Mesendoderm (in vitro differentiated cells): ENCODE results near the gene PPFIA2.
A peak's percentile ranks its signal among the peaks of the same experiment; 100 is the strongest.

Experiments
- DNase-seq: peaks from one replicate; pipeline ENCODE4 v3.0.0; 2013
- H2AK5ac ChIP-seq: 2 replicates; pipeline ENCODE4 v1.6.1; 2013; ENCODE audit warnings: low read length, inconsistent platforms
- H2BK120ac ChIP-seq: 2 replicates; pipeline ENCODE4 v1.6.1; 2013; ENCODE audit warnings: low read depth, mild to moderate bottlenecking, low read length, moderate library complexity, mixed read lengths
- H2BK15ac ChIP-seq: replicated peaks from 2 replicates; pipeline ENCODE4 v1.6.1; 2013; ENCODE audit warnings: low read depth, mild to moderate bottlenecking, moderate library complexity
- H2BK5ac ChIP-seq: 2 replicates; pipeline ENCODE4 v1.6.1; 2013; ENCODE audit warnings: low read length, inconsistent platforms
- H3K18ac ChIP-seq: 2 replicates; pipeline ENCODE4 v1.6.1; 2013; ENCODE audit warnings: mild to moderate bottlenecking, low read length, mixed read lengths
- H3K23ac ChIP-seq: one replicate; pipeline ENCODE4 v1.6.1; 2013; ENCODE audit warnings: low read length
- H3K27ac ChIP-seq: 2 replicates; pipeline ENCODE4 v1.5.1; 2013; ENCODE audit warnings: low read depth, mild to moderate bottlenecking, inconsistent platforms, low read length, moderate library complexity
- H3K27me3 ChIP-seq: 2 replicates; pipeline ENCODE4 v1.6.1; 2013; ENCODE audit warnings: low read length, control low read depth, mild to moderate bottlenecking, inconsistent platforms; ENCODE audit not compliant: insufficient read depth, poor library complexity
- H3K36me3 ChIP-seq: 2 replicates; pipeline ENCODE4 v1.6.1; 2013; ENCODE audit warnings: low read length, inconsistent platforms; ENCODE audit not compliant: control insufficient read depth, insufficient read depth
- H3K4ac ChIP-seq: one replicate; pipeline ENCODE4 v1.6.1; 2013; ENCODE audit warnings: low read depth, mild to moderate bottlenecking, low read length, moderate library complexity
- H3K4me1 ChIP-seq: 2 replicates; pipeline ENCODE4 v1.6.1; 2013; ENCODE audit warnings: low read depth, low read length, inconsistent platforms; ENCODE audit not compliant: control insufficient read depth
- H3K4me2 ChIP-seq: 2 replicates; pipeline ENCODE4 v1.6.1; 2013; ENCODE audit warnings: low read length
- H3K4me3 ChIP-seq: 2 replicates; pipeline ENCODE4 v1.5.1; 2013; ENCODE audit warnings: mild to moderate bottlenecking, low read length
- H3K56ac ChIP-seq: one replicate; pipeline ENCODE4 v1.6.1; 2013; ENCODE audit warnings: low read length
- H3K79me1 ChIP-seq: 2 replicates; pipeline ENCODE4 v1.6.1; 2013; ENCODE audit warnings: low read length, inconsistent platforms
- H3K79me2 ChIP-seq: 2 replicates; pipeline ENCODE4 v1.6.1; 2013; ENCODE audit warnings: mild to moderate bottlenecking, low read length; ENCODE audit not compliant: control insufficient read depth, insufficient read depth
- H3K9ac ChIP-seq: 2 replicates; pipeline ENCODE4 v1.6.1; 2013; ENCODE audit warnings: low read length, inconsistent platforms
- H4K5ac ChIP-seq: one replicate; pipeline ENCODE4 v1.6.1; 2013; ENCODE audit warnings: low read length
- H4K8ac ChIP-seq: one replicate; pipeline ENCODE4 v1.6.1; 2013; ENCODE audit warnings: low read depth, mild to moderate bottlenecking, control low read depth, low read length, moderate library complexity
- WGBS: extraction: QIAGEN DNeasy Blood & Tissue Kit; methylation state at CpG from one replicate; pipeline ENCODE4 v1.1.7; 2013; ENCODE audit warnings: low lambda C conversion rate, missing lambda C conversion rate; ENCODE audit not compliant: insufficient coverage; ENCODE audit errors: extremely low coverage; 5-methylcytosine and 5-hydroxymethylcytosine counted together

The PPFIA2 gene

GRCh38 chr12:81465191-81465590 lies 294.0 kb downstream of the PPFIA2 start:
- H3K79me2 ChIP-seq = no peaks in the 10 kb centered on the region
- no peak overlapping the region for H3K23ac ChIP-seq
- no peak overlapping the region for H4K8ac ChIP-seq
- no peak overlapping the region for H2BK15ac ChIP-seq
- H3K79me1 ChIP-seq = no peaks in the 10 kb centered on the region
- no peaks in the 10 kb centered on the region for H3K27me3 ChIP-seq
- no peak overlapping the region for H3K4ac ChIP-seq
- H3K56ac ChIP-seq = no peak overlapping the region
- H3K18ac ChIP-seq = no peak overlapping the region
- H2BK120ac ChIP-seq = no peak overlapping the region
- no peaks in the 10 kb centered on the region for H3K36me3 ChIP-seq
- no peak overlapping the region for H3K4me3 ChIP-seq
- no peak overlapping the region for H4K5ac ChIP-seq
- WGBS = no CpG with 5 or more reads among the region's 3 CpGs
- no peak overlapping the region for H3K4me2 ChIP-seq
- H3K4me1 ChIP-seq = no peaks in the 10 kb centered on the region
- no peak for DNase-seq
- H3K27ac ChIP-seq = no peak overlapping the region
- no peak overlapping the region for H2AK5ac ChIP-seq
- H3K9ac ChIP-seq = no peak overlapping the region
- H2BK5ac ChIP-seq = no peak overlapping the region

GRCh38 chr12:81461163-81461562 lies 298.0 kb downstream of the PPFIA2 start:
- H3K23ac ChIP-seq = no peak overlapping the region
- no peak overlapping the region for H3K4me2 ChIP-seq
- no peak overlapping the region for H3K9ac ChIP-seq
- H3K27me3 ChIP-seq = no peaks in the 10 kb centered on the region
- H2AK5ac ChIP-seq = no peak overlapping the region
- H4K8ac ChIP-seq = no peak overlapping the region
- H3K18ac ChIP-seq = no peak overlapping the region
- H3K4ac ChIP-seq = no peak overlapping the region
- no peak overlapping the region for H3K56ac ChIP-seq
- no peak overlapping the region for H2BK5ac ChIP-seq
- no peaks in the 10 kb centered on the region for H3K4me1 ChIP-seq
- DNase-seq = peak; percentile 23
- no peak overlapping the region for H2BK15ac ChIP-seq
- H2BK120ac ChIP-seq = no peak overlapping the region
- H3K79me1 ChIP-seq = no peaks in the 10 kb centered on the region
- WGBS = no CpG with 5 or more reads among the region's 4 CpGs
- no peaks in the 10 kb centered on the region for H3K79me2 ChIP-seq
- H3K27ac ChIP-seq = no peak overlapping the region
- H3K36me3 ChIP-seq = no peaks in the 10 kb centered on the region
- H3K4me3 ChIP-seq = no peak overlapping the region
- no peak overlapping the region for H4K5ac ChIP-seq

DNA sequence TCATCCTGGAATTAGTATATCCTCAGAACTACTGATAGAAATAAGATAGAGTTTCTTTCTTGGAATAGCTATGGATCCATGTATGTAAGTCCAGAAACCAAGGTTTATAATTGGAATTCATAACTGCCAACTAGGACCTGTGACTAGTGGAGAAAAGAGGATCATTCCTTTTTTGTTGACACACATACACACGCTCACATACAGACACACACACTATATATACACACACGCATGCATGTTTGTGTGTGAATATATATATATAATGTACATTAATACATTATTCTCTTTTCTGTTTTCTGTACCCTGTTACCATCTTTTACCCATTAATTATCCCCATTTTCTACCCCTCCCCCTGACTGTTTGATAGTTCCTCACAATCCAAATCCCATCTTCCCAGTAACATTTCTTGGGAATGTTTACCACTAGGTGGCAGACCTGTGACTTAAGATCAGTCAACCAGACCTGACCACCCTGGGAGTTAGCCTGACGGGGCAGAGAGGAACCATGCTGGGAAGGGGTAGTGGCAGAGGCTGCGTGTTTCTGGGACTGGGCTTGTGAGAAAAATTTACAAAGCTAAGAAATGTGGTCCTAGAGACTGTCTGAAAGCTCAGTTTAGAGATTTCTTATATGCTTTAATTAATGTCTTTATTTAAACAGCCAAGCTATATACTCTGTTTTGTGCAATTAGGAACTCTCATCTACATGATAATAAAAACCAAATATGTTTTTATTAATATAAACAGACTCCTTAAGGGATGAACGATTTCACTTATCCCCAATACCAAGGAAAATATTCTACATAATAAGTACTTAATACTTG lies 308.0 kb downstream of the PPFIA2 start:
- peak; percentile 93 for DNase-seq
- Histone ChIP-seq H3K36me3 (no peaks in the 10 kb centered on the region), H3K27me3 (no peaks in the 10 kb centered on the region), H3K23ac (no peak overlapping the region), H3K79me2 (no peaks in the 10 kb centered on the region), H2BK15ac (no peak overlapping the region), H2AK5ac (no peak overlapping the region), H3K18ac (no peak overlapping the region), H3K9ac (no peak overlapping the region), H3K27ac (no peak overlapping the region), H4K8ac (no peak overlapping the region), H4K5ac (no peak overlapping the region), H3K4me2 (no peak overlapping the region), H2BK120ac (no peak overlapping the region), H3K4me3 (no peak overlapping the region), H3K56ac (no peak overlapping the region), H3K4ac (no peak overlapping the region), H3K79me1 (no peaks in the 10 kb centered on the region), H3K4me1 (no peaks in the 10 kb centered on the region), H2BK5ac (no peak overlapping the region)
- WGBS = no CpG with 5 or more reads among the region's 5 CpGs

DNA sequence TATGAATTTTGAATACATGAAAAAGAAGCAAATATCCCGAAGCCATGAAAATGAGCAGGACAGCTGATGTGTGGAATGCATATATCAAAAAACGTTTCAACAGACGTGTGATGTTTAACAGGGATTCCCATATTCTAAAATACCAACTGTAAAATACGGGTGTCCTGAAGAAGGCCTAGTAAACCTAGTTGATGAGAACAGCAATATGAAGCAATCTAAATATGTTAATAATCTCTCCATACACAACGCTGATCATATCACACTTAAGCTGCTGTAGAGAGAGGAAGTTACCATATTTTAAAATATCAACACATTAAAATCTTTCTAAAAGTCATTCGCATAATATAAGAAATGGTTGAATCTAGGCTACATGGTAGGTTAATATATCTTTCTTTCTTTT lies 317.5 kb downstream of the PPFIA2 start:
- no peak overlapping the region for H3K27ac ChIP-seq
- no peak overlapping the region for H2BK120ac ChIP-seq
- H3K27me3 ChIP-seq = no peaks in the 10 kb centered on the region
- no peak overlapping the region for H4K5ac ChIP-seq
- H3K23ac ChIP-seq = no peak overlapping the region
- no peaks in the 10 kb centered on the region for H3K36me3 ChIP-seq
- no peak overlapping the region for H3K56ac ChIP-seq
- no peak overlapping the region for H3K4me3 ChIP-seq
- H4K8ac ChIP-seq = no peak overlapping the region
- H3K4ac ChIP-seq = no peak overlapping the region
- no peak overlapping the region for H3K9ac ChIP-seq
- WGBS = no CpG with 5 or more reads among the region's 6 CpGs
- H2BK5ac ChIP-seq = no peak overlapping the region
- H3K79me1 ChIP-seq = no peaks in the 10 kb centered on the region
- H3K18ac ChIP-seq = no peak overlapping the region
- no peak overlapping the region for H3K4me2 ChIP-seq
- DNase-seq = no peak
- H3K4me1 ChIP-seq = no peaks in the 10 kb centered on the region
- H2BK15ac ChIP-seq = no peak overlapping the region
- no peaks in the 10 kb centered on the region for H3K79me2 ChIP-seq
- no peak overlapping the region for H2AK5ac ChIP-seq

- no peak overlapping the region for H2BK15ac ChIP-seq
- no peak overlapping the region for H3K4me3 ChIP-seq
- no peak overlapping the region for H3K18ac ChIP-seq
- H3K4ac ChIP-seq = no peak overlapping the region
- H4K8ac ChIP-seq = no peak overlapping the region
- H3K23ac ChIP-seq = no peak overlapping the region
- H3K79me2 ChIP-seq = no peaks in the 10 kb centered on the region
- no peaks in the 10 kb centered on the region for H3K36me3 ChIP-seq
- H2BK120ac ChIP-seq = no peak overlapping the region
- H4K5ac ChIP-seq = no peak overlapping the region
- no peak overlapping the region for H3K27ac ChIP-seq
- WGBS = no CpG with 5 or more reads among the region's 3 CpGs
- no peak overlapping the region for H3K56ac ChIP-seq
- H3K9ac ChIP-seq = no peak overlapping the region
- H3K4me1 ChIP-seq = no peaks in the 10 kb centered on the region
- H3K27me3 ChIP-seq = no peaks in the 10 kb centered on the region
- peak; percentile 4 for DNase-seq
- H2BK5ac ChIP-seq = no peak overlapping the region
- H2AK5ac ChIP-seq = no peak overlapping the region
- H3K4me2 ChIP-seq = no peak overlapping the region
- H3K79me1 ChIP-seq = no peaks in the 10 kb centered on the region
Measured at GRCh38 chr12:81440001-81440400, 319.1 kb downstream of the PPFIA2 start.

GRCh38 chr12:81439344-81439743 lies 319.8 kb downstream of the PPFIA2 start:
- Histone ChIP-seq H2AK5ac (no peak overlapping the region), H2BK5ac (no peak overlapping the region), H2BK120ac (no peak overlapping the region), H3K36me3 (no peaks in the 10 kb centered on the region), H3K4me2 (no peak overlapping the region), H3K79me1 (no peaks in the 10 kb centered on the region), H3K18ac (no peak overlapping the region), H3K56ac (no peak overlapping the region), H3K4me1 (no peaks in the 10 kb centered on the region), H2BK15ac (no peak overlapping the region), H3K4ac (no peak overlapping the region), H3K4me3 (no peak overlapping the region), H4K5ac (no peak overlapping the region), H3K27me3 (no peaks in the 10 kb centered on the region), H3K79me2 (no peaks in the 10 kb centered on the region), H3K23ac (no peak overlapping the region), H4K8ac (no peak overlapping the region), H3K9ac (no peak overlapping the region), H3K27ac (no peak overlapping the region)
- WGBS = no CpG with 5 or more reads among the region's 5 CpGs
- no peak for DNase-seq
